ENCODE measurements around the gene ITGA2.

ITGA2 gene

DNA sequence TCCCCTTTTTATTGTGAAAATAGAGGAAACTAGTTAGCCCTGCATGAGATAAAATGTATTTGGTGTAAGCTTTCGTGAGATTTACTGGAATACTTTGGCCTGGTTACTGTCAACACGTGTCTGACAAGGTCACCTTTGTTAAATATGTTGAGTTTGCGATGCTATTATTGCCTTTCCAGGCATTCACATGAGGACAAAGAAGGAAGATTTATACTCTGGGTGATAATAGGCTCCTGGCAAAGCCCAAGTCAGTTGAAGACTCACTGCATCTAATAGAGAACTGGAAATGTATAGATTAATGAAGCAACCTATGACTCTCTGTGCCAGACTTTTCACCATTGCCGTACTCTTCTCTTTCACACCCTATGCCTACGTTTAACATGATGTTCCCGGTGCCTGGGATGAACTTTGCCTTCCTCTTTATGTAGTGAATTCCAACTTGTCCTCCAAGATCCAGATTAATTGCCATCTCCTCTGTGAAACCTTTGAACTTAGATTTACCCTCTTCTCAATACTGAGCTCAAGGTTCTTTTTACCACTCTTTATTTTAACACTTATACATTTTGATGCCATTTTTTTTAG, 33.9 kb downstream of the ITGA2 start:
- no peak for DNase-seq

DNA sequence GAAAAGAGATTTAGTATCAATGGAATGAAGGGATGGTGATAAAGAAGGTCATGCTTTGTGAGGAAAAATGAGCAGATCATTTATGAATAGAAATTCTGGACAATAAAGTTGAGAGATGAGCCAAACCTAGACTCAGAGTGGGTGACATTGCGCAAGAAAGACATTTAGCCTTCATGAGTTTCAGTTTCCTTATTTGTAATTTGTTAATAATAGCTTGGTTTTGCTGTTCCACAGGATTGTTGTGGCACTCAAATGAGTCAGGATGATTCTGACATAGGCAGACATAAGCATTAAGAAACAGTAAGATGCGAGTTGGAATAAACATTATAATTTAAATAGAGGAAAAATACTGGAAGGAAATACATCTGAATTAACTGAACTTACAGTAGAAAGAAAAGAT, 34.8 kb downstream of the ITGA2 start:
- no peak for DNase-seq

DNA sequence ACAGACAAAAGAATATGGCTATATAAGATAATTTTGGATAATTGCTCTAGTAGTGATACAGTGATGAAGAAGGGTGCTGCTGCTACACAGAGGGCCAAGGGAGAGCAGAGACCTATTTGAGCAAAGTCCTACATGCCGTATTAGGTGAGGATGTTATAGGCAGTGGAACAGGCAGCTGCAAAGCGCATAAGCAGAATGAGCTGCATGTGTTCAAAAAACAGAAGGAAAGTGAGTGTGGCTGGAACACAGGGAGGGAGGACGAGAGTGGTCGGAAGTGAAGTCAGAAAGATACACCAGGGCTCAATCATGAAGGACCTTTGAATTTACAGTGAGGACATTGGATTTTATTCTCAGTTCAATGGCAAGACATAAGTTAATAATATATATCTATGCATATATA, 35.4 kb downstream of the ITGA2 start:
- DNase-seq = no peak

- no peak for DNase-seq
These were observed 36.3 kb downstream of the ITGA2 start for GRCh38 chr5:53025487-53025886.

- DNase-seq = no peak
These were observed 38.8 kb downstream of the ITGA2 start for GRCh38 chr5:53027913-53028312.

DNA sequence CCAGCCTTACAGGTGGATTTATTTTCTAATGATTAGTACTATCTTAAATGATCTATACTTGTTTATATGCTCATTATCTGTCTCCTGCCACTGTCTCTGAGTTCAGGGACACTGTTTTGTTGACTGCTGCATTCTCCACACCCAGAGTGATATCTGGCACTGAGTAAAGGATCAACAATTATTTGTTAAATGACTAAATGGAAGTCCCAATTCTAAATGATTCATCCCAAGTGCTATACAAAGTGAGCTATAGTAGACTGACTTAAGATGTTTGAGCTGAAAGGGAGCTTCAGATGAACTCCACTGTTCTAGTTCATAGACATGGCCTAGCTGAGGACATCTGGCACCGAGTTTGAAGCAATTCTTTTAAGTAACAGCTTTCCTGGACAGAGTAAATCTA, 40.5 kb downstream of the ITGA2 start:
- DNase-seq = no peak

- no peak for DNase-seq
These were observed 41.7 kb downstream of the ITGA2 start for GRCh38 chr5:53030893-53031292.

GRCh38 chr5:53031695-53032096, 42.5 kb downstream of the ITGA2 start:
- DNase-seq = peak; percentile 32

DNA sequence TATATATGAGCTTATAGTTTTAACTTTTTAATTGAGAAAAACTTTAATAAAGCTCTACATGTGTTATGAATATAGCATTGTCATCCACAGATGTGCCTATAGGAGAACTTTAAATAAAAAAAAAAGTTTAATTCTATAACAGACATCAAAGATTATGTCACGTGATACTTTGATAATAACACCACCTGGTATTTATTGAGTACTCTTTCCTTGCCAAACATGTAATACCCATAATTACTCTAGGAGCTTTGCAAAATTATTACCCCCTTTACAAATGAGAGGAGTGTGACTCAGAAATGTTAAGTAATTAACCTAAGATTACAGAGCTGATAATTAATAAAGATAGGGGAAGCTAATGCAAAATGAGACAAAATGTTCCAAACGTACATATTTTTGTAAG, 43.0 kb downstream of the ITGA2 start:
- DNase-seq = no peak

DNA sequence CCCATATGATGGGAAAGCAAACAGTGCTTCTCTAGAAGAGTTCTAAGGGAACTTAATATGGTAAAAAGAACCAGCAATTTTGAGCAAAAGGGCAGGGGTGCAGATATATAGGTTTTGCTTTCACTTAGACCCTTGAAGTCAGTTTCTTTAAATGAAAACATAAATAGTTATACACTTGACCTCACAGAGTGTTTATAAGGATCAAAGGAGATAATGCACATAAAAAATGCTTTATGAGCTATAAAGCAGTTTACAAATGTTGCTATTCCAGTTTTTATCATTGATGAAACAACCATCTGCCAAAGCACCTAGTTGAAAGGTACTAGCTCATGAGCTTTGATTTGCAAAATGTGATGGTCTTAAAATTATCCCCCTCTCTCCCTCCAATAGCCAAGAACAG, 45.7 kb downstream of the ITGA2 start:
- DNase-seq = no peak

GRCh38 chr5:53035868-53036381, 46.8 kb downstream of the ITGA2 start:
- DNase-seq = no peak

DNA sequence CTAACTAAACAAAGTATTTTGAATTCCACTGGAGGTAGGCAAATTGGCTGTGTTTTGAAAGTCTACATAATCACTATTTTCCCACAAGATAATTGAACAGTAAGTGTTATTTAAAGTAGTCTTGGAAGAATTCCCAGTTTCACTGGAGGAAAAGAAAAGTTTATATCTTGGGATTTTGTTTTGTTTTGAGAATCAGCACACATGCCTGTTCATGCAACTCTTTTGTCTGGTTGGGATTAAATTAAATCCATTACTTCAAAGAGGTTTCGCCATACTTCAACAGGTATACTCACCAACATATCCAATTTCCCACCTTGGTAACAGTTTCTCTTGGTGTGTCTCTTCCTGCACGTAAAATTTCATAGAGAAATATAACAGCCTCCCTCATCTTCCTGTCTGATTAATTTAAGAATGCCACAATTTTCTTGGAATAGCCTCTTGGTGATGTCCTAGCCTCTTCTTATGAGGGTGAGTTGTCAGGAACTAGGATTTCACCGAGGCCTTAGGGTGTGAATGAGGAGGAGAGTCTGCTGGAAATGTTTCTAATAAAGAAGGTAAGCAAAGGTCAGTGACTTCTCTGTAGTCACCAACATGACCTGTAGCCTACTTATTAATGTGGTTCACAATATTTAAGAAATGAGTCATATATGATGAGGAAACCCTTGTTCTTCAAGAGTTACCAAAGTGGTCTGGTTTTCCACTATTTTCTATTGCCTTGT, 48.1 kb downstream of the ITGA2 start:
- DNase-seq = no peak

DNA sequence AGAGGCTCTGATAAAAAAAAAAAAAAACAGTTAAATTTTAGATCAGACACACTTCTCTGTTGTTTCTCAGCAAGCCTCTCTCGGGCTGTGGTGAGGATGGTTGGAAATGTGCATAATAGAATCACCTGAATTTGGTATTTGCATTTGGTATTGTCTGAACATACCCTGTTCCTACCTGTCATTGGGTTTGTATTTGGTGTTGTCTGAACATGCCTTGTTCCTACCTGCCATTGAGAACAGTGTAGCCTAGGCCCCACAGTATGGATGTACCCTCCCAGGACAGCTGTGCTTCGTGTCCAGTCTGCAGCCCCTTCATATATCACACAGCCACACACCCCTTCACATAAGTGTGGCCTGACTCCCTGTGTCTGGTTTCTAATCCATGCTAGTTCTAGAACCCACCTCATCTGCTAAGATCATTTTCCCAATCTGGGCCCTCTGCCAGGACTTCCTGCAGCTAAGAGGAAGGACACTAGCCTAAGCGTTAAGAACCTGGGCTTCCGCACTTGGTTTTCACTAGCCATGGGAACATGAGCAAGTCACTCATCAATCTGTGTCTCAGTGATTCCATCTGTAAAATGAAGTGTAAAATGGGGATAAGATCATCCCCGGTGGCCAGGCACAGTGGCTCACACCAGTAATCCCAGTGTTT, 49.2 kb downstream of the ITGA2 start:
- no peak for DNase-seq

- no peak for DNase-seq
These were observed 50.7 kb downstream of the ITGA2 start for GRCh38 chr5:53039855-53040254.

- DNase-seq = no peak
These were observed 52.0 kb downstream of the ITGA2 start for GRCh38 chr5:53041071-53041692.

- no peak for DNase-seq
These were observed 52.6 kb downstream of the ITGA2 start for GRCh38 chr5:53041740-53042139.

DNA sequence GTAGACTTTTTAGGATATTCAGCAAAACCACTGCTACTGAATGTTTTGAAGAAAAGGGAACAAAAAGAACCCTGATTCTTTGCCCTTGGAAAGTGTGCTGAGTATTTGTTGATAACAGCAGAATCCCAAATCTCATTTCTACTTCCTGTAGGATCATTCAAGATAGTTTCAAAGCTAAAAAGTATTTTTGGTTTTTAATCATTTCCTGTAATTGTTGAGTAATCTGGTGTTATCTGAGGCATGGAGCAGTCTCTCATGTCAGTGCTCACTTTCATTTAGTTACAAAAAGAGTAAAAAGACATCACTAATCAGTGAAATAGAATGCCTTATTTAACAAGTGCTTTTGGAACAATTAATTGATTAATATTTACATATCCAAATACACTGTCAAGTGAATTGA, 56.1 kb downstream of the ITGA2 start:
- DNase-seq = no peak

DNA sequence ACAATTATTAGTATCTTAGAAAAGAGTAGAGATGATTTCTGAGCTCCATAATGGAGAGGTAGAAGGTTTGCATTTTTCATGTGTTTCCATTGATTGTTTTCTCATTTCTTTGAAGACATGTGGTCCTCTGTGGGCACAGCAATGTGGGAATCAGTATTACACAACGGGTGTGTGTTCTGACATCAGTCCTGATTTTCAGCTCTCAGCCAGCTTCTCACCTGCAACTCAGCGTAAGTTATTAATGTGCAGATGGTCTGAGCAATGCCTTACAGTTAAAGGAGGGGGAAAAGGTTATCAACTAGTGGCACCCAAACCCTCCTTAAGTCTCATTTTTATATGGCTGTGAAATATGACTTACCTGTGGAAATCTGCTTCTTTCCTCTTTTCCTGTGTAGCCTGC, 59.1 kb downstream of the ITGA2 start:
- DNase-seq = no peak

GRCh38 chr5:53052499-53052898, 63.3 kb downstream of the ITGA2 start:
- no peak for DNase-seq

DNA sequence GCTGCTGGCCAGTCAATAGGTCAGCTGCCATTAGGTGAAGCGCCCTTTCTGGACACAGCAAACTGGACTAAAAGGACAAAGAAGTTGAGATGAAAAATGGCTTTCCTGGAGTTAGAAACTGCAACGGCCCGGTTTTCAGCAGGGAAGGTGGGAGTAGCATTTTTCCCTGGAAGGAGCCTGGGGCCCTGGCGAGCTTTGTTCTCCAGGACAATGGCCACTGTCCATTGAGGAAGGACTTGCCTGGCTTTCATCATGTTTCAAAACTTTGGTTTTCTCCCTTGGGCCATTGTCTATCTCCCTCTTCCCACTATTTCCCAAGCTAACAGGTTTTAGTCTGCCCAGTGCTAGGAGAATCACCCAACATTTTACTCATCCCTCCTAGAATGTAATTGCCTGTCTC, 64.2 kb downstream of the ITGA2 start:
- no peak for DNase-seq

GRCh38 chr5:53055365-53055764, 66.2 kb downstream of the ITGA2 start:
- DNase-seq = no peak

DNA sequence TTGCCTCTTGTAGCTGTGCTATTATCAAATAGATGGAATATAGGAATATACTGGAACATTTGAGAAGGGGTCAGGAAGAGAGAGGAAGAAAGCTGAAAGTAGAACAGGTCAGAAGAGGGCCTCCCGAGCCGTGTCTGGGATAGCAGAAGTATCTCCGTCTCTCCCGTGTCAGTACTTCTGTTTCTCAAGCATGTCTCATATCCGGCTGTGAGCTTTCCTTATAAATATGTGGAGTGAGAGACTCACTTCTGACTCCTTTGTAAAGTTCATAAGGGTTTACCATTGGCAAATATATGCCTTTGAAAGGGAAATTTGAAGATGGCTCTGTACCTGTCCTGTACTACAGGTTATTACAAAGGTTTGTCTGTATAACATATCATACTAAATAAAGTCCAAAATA, 70.1 kb downstream of the ITGA2 start:
- no peak for DNase-seq

- no peak for DNase-seq
These were observed 74.0 kb downstream of the ITGA2 start for GRCh38 chr5:53063176-53063575.

- no peak for DNase-seq
These were observed 74.6 kb downstream of the ITGA2 start for GRCh38 chr5:53063791-53064190.

Measured in activated naive CD4-positive, alpha-beta T cell treated with anti-CD3 and anti-CD28 coated beads, Interleukin-2, amount 50 U/mL, for 16 hours (primary cell).